Psoas muscle (tissue), 8 donors: ENCODE measurements around the gene OR52E8. TPM values are rescaled to one million over a fixed set of nuclear protein-coding genes. Genes with fewer than 3 reads are reported as not detected.

Experiments used
- ATAC-seq, 4 donors: fragments of 200-7000 bp; cut with Tn5 transposase; one replicate each; pipeline ENCODE4 v1.9.1; 2020; ENCODE audit warnings: moderate library complexity in 3 of 4, mild to moderate bottlenecking in 2 of 4
- DNase-seq, 2 donors: peaks; one replicate each; pipeline ENCODE4 v3.0.0-alpha.2; 2020
- H3K27ac ChIP-seq: fragments of 200-600 bp; one replicate; pipeline ENCODE4 v1.8.0; 2022
- H3K27me3 ChIP-seq, 3 donors: fragments of 200-600 bp in 1 of 3; one replicate each; pipeline versions ENCODE4 v1.6.1 to v1.8.0; 2013 to 2022; ENCODE audit warnings: low read length in 2 of 3, mild to moderate bottlenecking in 2 of 3, moderate library complexity in 1 of 3; ENCODE audit not compliant: insufficient read depth in 3 of 3
- H3K36me3 ChIP-seq, 2 donors: fragments of 200-600 bp in 1 of 2; one replicate each; pipeline versions ENCODE4 v1.6.1 to v1.8.0; 2013 to 2022; ENCODE audit warnings: low read depth in 1 of 2, mild to moderate bottlenecking in 1 of 2, moderate library complexity in 1 of 2; ENCODE audit not compliant: insufficient read depth in 1 of 2
- H3K4me1 ChIP-seq: fragments of 200-600 bp; one replicate; pipeline ENCODE4 v1.8.0; 2022
- H3K4me3 ChIP-seq: fragments of 200-600 bp; one replicate; pipeline ENCODE4 v1.8.0; 2022; ENCODE audit warnings: mild to moderate bottlenecking
- H3K9me3 ChIP-seq: fragments of 200-600 bp; one replicate; pipeline ENCODE4 v1.8.0; 2022
- CTCF ChIP-seq: fragments of 200-600 bp; IDR thresholded peaks from one replicate; pipeline ENCODE4 v1.8.0; 2022; ENCODE audit warnings: antibody characterized with exemption
- WGBS, 3 donors: extraction: QIAGEN DNeasy Blood & Tissue Kit; methylation state at CpG; one replicate each; pipeline versions ENCODE4 v1.1.6 to v1.1.7; 2013; 5-methylcytosine and 5-hydroxymethylcytosine counted together
- intact Hi-C, 2 donors: fragments of 100-400 bp; cut with DNase I; formaldehyde crosslinking; loops; one replicate each; pipeline versions ENCODE4 v1.11.0 to v1.14.2; 2022
- polyA plus RNA-seq, 3 donors: library from polyadenylated mRNA; stranded (reverse); fragments of 200-250 nt; gene quantifications; one replicate each; pipeline ENCODE4 v1.2.3, GENCODE V29; 2013
- total RNA-seq, 4 donors: library from RNA; stranded (reverse); fragmentation: NEBNext Ultra II Directional in 2 of 4; extraction: Animal tissue kit (Norgen Biotek cat#: 25700) in 2 of 4; gene quantifications; one replicate each; pipeline versions ENCODE4 v1.2.1 to v1.2.4, GENCODE V29; 2021 to 2023
- donor health status: healthy with polysubstance abuse.
- donor health status: DM: no; HTN: no; CAD: no; lungs with moderate emphysema.
- donor health status: Bipolar disorder and iron deficiency.
- donor health status: healthy.
- donor health status: DM: yes; HTN: yes; CAD: no.
- donor health status: DM: no; HTN: no; CAD: no.
- donor health status: DM: no; HTN: no; CAD: no.
- donor health status: DM: yes; HTN: yes; CAD: no.

The OR52E8 gene
- total and polyA plus RNA-seq, 7 donors = not detected

- intact Hi-C loops = no loop called here
- TF ChIP-seq CTCF = no peak
- no peak overlapping the region for H3K27ac ChIP-seq
These were observed 24.0 kb downstream of the OR52E8 start for GRCh38 chr11:5833446-5833845.

GRCh38 chr11:5831196-5831829, 26.2 kb downstream of the OR52E8 start:
- H3K27me3 ChIP-seq = no peaks in the 10 kb centered on the region
- H3K27ac ChIP-seq = no peak overlapping the region
- H3K4me1 ChIP-seq = no peaks in the 10 kb centered on the region
- intact Hi-C loops = no loop called here
- no peak overlapping the region for H3K4me3 ChIP-seq
- ATAC-seq (no peak), DNase-seq (no peak)
- H3K36me3 ChIP-seq = no peaks in the 10 kb centered on the region
- no peak for TF ChIP-seq CTCF
- peaks cover 3% of the 10 kb centered on the region for H3K9me3 ChIP-seq
- WGBS, 3 donors = 81 to 86% (median 82%) methylated on average over 6 of the region's 6 CpGs

More at GRCh38 chr11:5833446-5833845, 24.0 kb downstream of the OR52E8 start:
- no peak overlapping the region for H3K4me3 ChIP-seq
- H3K4me1 ChIP-seq = no peaks in the 10 kb centered on the region
- DNase-seq (no peak), ATAC-seq (no peak)
- H3K27me3 ChIP-seq = no peaks in the 10 kb centered on the region
- WGBS, 3 donors = 48 to 69% (median 49%) methylated on average over 2 of the region's 2 CpGs
- peaks cover 3% of the 10 kb centered on the region for H3K9me3 ChIP-seq
- H3K36me3 ChIP-seq = no peaks in the 10 kb centered on the region

- intact Hi-C loops = no loop called here
- no peaks in the 10 kb centered on the region for H3K4me1 ChIP-seq
- no peak overlapping the region for H3K4me3 ChIP-seq
- TF ChIP-seq CTCF = no peak
- ATAC-seq (no peak), DNase-seq (no peak)
- H3K27me3 ChIP-seq = no peaks in the 10 kb centered on the region
- no peaks in the 10 kb centered on the region for H3K9me3 ChIP-seq
- H3K36me3 ChIP-seq = no peaks in the 10 kb centered on the region
- WGBS, 3 donors = 45 to 50% (median 47%) methylated on average over 1 of the region's 1 CpG
- H3K27ac ChIP-seq = no peak overlapping the region
These were observed 39.1 kb downstream of the OR52E8 start for GRCh38 chr11:5818245-5818886.

- no peak for ATAC-seq
- H3K9me3 ChIP-seq = no peaks in the 10 kb centered on the region
- no peak overlapping the region for H3K4me3 ChIP-seq
- H3K4me1 ChIP-seq = no peaks in the 10 kb centered on the region
- no peak for TF ChIP-seq CTCF
- no peak for DNase-seq
- no peaks in the 10 kb centered on the region for H3K36me3 ChIP-seq
- no peak overlapping the region for H3K27ac ChIP-seq
- WGBS, 3 donors = 30 to 53% (median 42%) methylated on average over 4 of the region's 4 CpGs
- intact Hi-C loops = no loop called here
- no peaks in the 10 kb centered on the region for H3K27me3 ChIP-seq
These were observed 42.0 kb downstream of the OR52E8 start for GRCh38 chr11:5815534-5815933.
